ENCODE data around the gene DERL3. TPM values are rescaled to one million over a fixed set of nuclear protein-coding genes. Genes with fewer than 3 reads are reported as not detected.

DERL3 gene
- total and polyA plus RNA-seq, 2 experiments from 2014 or later = 0.73 to 1.2 TPM

- TF ChIP-seq EZH2phosphoT487 (IDR thresholded peaks at IDR 0.05; ENCODE audit: insufficient read depth, low read depth) = no peak
- Histone ChIP-seq H3K27me3 (replicated peaks; ENCODE audit: insufficient read depth) (no peaks in the 10 kb centered on the region), H3K4me1 (ENCODE audit: insufficient read depth) (peaks cover 10% of the 10 kb centered on the region), H3K4me3 (no peak overlapping the region), H3K9me2 (ENCODE audit: insufficient read depth) (no peaks in the 10 kb centered on the region), H4K20me1 (ENCODE audit: insufficient read depth) (no peaks in the 10 kb centered on the region), H3K9me3 (ENCODE audit: low read depth) (no peaks in the 10 kb centered on the region), H3K4me2 (ENCODE audit: unreplicated experiment) (no peak overlapping the region), H3K36me3 (ENCODE audit: low read depth) (no peaks in the 10 kb centered on the region), H3K79me2 (ENCODE audit: insufficient read depth) (peaks cover 20% of the 10 kb centered on the region), H3K9ac (no peak overlapping the region), H3K27ac (no peak overlapping the region), H3F3A (ENCODE audit: insufficient read depth) (peaks cover 22% of the 10 kb centered on the region), H2AFZ (no peak overlapping the region)
- no peak for DNase-seq
- 87 to 89% methylated on average over 6 to 10 of the region's 10 CpGs for WGBS, 2 experiments (ENCODE audit: low coverage in 1 of 2, low lambda C conversion rate in 2 of 2, missing lambda C conversion rate in 2 of 2)
- in situ Hi-C loops (cut with MboI) = no loop called here
These were observed 7.0 kb downstream of the DERL3 start for GRCh38 chr22:23831781-23832180.

DNA sequence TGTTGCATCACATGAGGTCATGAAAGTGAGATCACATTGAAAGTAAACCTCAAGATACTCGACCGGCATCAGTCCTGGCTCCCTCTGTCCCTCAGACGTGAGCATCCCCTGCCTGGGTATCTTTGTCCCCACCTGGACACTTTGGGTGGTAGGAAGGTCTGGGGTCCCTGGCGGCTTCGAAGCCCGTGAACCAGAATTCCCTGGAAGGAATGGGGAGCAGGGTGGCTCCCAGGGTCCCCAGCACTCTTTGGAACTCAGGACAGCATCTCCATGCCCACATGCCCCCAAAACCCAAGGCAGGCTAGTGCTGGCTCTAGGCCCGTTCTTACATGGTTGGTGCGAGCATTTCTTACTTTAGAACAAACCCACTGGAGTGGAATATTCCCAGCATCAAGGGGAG lies 7.5 kb downstream of the DERL3 start:
- H3F3A ChIP-seq (ENCODE audit: insufficient read depth) = peaks cover 22% of the 10 kb centered on the region
- WGBS, 2 experiments (ENCODE audit: low coverage in 1 of 2, low lambda C conversion rate in 2 of 2, missing lambda C conversion rate in 2 of 2) = 91 to 93% methylated on average over 8 of the region's 8 CpGs
- peaks cover 16% of the 10 kb centered on the region for H3K4me1 ChIP-seq (ENCODE audit: insufficient read depth)
- H3K36me3 ChIP-seq (ENCODE audit: low read depth) = no peaks in the 10 kb centered on the region
- no peak overlapping the region for H3K27ac ChIP-seq
- no peak overlapping the region for H2AFZ ChIP-seq
- no peak overlapping the region for H3K4me2 ChIP-seq (ENCODE audit: unreplicated experiment)
- H3K9me3 ChIP-seq (ENCODE audit: low read depth) = no peaks in the 10 kb centered on the region
- DNase-seq = no peak
- H3K79me2 ChIP-seq (ENCODE audit: insufficient read depth) = peaks cover 20% of the 10 kb centered on the region
- H4K20me1 ChIP-seq (ENCODE audit: insufficient read depth) = no peaks in the 10 kb centered on the region
- TF ChIP-seq EZH2phosphoT487 (IDR thresholded peaks at IDR 0.05; ENCODE audit: insufficient read depth, low read depth) = no peak
- TF ChIP-seq EZH2 (IDR thresholded peaks at IDR 0.05; ENCODE audit: insufficient read depth, poor library complexity, severe bottlenecking) = no peak
- H3K4me3 ChIP-seq = no peak overlapping the region
- no peaks in the 10 kb centered on the region for H3K9me2 ChIP-seq (ENCODE audit: insufficient read depth)
- no peaks in the 10 kb centered on the region for H3K27me3 ChIP-seq (replicated peaks; ENCODE audit: insufficient read depth)
- no peak overlapping the region for H3K9ac ChIP-seq
- in situ Hi-C loops (cut with MboI) = no loop called here

- TF ChIP-seq EZH2phosphoT487 (IDR thresholded peaks at IDR 0.05; ENCODE audit: insufficient read depth, low read depth) (no peak), EZH2 (IDR thresholded peaks at IDR 0.05; ENCODE audit: insufficient read depth, poor library complexity, severe bottlenecking) (no peak)
- Histone ChIP-seq H3K27me3 (replicated peaks; ENCODE audit: insufficient read depth) (no peaks in the 10 kb centered on the region), H3K4me3 (no peak overlapping the region), H3K9me3 (ENCODE audit: low read depth) (no peaks in the 10 kb centered on the region), H3K4me2 (ENCODE audit: unreplicated experiment) (peak overlapping the region; percentile 37), H3K36me3 (ENCODE audit: low read depth) (peaks cover 5% of the 10 kb centered on the region; the same call in 1 of the 2 replicates), H4K20me1 (ENCODE audit: insufficient read depth) (no peaks in the 10 kb centered on the region), H3K4me1 (ENCODE audit: insufficient read depth) (peaks cover 22% of the 10 kb centered on the region), H3K79me2 (ENCODE audit: insufficient read depth) (peaks cover 23% of the 10 kb centered on the region), H3K27ac (peak overlapping the region; percentile 25), H3F3A (ENCODE audit: insufficient read depth) (peaks cover 22% of the 10 kb centered on the region), H2AFZ (no peak overlapping the region), H3K9me2 (ENCODE audit: insufficient read depth) (no peaks in the 10 kb centered on the region), H3K9ac (no peak overlapping the region)
- DNase-seq = peak; percentile 91
- in situ Hi-C loops (cut with MboI) = no loop called here
- 52 to 54% methylated on average over 7 of the region's 7 CpGs for WGBS, 2 experiments (ENCODE audit: low coverage in 1 of 2, low lambda C conversion rate in 2 of 2, missing lambda C conversion rate in 2 of 2)
These were observed 8.9 kb downstream of the DERL3 start for GRCh38 chr22:23829845-23830372.

DNA sequence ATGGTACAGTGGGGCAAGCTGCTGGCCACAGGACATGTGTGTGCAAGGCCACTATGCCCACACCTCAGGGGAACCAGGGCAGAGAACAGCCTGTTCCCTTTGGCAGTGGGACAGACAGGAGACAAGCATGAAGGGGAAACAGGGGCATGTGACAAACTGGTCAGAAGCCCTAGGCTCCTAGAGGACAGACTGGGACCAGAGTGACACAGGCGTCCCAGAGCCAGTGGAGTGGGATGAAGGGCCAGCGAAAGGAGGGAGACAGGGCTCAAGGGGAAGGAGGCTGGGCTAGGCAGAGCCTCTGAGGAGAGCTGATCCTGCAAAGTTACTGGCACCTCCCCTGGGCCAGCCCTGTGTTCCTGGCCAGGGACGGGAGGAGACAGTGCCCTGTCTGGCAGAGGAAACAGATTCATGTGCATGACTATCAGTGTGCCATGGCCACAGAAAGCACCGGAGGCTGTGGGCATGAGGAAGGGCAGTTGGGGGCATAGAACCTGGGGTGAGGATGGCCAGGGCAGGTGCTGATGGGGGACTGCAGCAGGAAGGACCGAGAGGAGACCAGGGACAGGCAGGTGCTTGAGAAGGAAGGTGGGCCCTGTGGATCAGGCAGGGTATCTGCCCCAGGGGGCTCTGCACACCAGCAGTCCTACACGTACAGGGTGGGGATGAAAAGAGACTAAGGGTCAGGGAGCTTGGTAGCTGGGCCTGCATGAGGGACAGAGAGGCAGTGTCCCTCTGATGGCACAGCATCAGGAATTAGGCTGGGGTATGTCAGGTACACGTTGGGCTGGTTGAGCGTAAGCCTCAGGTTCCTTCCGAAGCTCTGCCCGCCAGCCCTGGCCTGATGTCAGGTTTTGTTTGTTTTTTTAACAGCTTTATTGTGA lies 9.8 kb downstream of the DERL3 start:
- in situ Hi-C loops (cut with MboI) = no loop called here
- no peak for DNase-seq
- no peak overlapping the region for H2AFZ ChIP-seq
- H3K4me2 ChIP-seq (ENCODE audit: unreplicated experiment) = no peak overlapping the region
- no peaks in the 10 kb centered on the region for H3K9me3 ChIP-seq (ENCODE audit: low read depth)
- no peaks in the 10 kb centered on the region for H4K20me1 ChIP-seq (ENCODE audit: insufficient read depth)
- no peak overlapping the region for H3K4me3 ChIP-seq
- peaks cover 23% of the 10 kb centered on the region for H3K79me2 ChIP-seq (ENCODE audit: insufficient read depth)
- H3K9ac ChIP-seq = no peak overlapping the region
- no peaks in the 10 kb centered on the region for H3K9me2 ChIP-seq (ENCODE audit: insufficient read depth)
- H3K36me3 ChIP-seq (ENCODE audit: low read depth) = peaks cover 5% of the 10 kb centered on the region; the same call in 1 of the 2 replicates
- peaks cover 22% of the 10 kb centered on the region for H3F3A ChIP-seq (ENCODE audit: insufficient read depth)
- WGBS, 2 experiments (ENCODE audit: low coverage in 1 of 2, low lambda C conversion rate in 2 of 2, missing lambda C conversion rate in 2 of 2) = 92 to 93% methylated on average over 10 of the region's 10 CpGs
- TF ChIP-seq EZH2phosphoT487 (IDR thresholded peaks at IDR 0.05; ENCODE audit: insufficient read depth, low read depth) = no peak
- no peak for TF ChIP-seq EZH2 (IDR thresholded peaks at IDR 0.05; ENCODE audit: insufficient read depth, poor library complexity, severe bottlenecking)
- peaks cover 22% of the 10 kb centered on the region for H3K4me1 ChIP-seq (ENCODE audit: insufficient read depth)
- no peaks in the 10 kb centered on the region for H3K27me3 ChIP-seq (replicated peaks; ENCODE audit: insufficient read depth)
- peak overlapping the region; percentile 25 for H3K27ac ChIP-seq

All from GM23248 (cell line).